GM12801 (cell line): ENCODE results near the gene PDZRN3.

Source experiments
- TF ChIP-seq, protein P1 (sequence below): IDR thresholded peaks from one replicate; pipeline ENCODE4 v1.5.1; 2011; ENCODE audit warnings: control low read depth; ENCODE audit not compliant: insufficient read length; ENCODE audit errors: extremely low read depth

The PDZRN3 gene

DNA sequence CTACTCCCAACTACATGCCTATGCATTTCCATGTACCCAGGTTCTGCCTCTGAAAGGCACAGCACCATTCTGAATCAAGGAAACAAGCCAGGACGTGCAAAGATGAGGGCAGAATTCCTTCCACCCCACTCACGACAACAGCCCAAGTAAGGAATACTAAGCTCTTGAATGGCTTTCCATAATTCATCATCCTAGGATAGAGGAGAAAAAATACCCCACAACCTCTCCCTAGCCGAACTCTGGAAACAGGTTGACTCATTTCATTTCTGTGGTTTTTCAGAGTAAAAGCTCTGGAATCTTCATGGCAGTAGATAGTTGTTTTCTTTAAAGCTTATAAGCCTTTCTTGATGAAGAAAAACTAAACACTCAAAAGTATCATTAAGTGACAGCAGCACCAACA, 77.8 kb downstream of the PDZRN3 start:
- TF ChIP-seq, protein P1, sequence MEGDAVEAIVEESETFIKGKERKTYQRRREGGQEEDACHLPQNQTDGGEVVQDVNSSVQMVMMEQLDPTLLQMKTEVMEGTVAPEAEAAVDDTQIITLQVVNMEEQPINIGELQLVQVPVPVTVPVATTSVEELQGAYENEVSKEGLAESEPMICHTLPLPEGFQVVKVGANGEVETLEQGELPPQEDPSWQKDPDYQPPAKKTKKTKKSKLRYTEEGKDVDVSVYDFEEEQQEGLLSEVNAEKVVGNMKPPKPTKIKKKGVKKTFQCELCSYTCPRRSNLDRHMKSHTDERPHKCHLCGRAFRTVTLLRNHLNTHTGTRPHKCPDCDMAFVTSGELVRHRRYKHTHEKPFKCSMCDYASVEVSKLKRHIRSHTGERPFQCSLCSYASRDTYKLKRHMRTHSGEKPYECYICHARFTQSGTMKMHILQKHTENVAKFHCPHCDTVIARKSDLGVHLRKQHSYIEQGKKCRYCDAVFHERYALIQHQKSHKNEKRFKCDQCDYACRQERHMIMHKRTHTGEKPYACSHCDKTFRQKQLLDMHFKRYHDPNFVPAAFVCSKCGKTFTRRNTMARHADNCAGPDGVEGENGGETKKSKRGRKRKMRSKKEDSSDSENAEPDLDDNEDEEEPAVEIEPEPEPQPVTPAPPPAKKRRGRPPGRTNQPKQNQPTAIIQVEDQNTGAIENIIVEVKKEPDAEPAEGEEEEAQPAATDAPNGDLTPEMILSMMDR: no peak

GRCh38 chr3:73543412-73543811, 81.3 kb downstream of the PDZRN3 start:
- TF ChIP-seq, protein P1: no peak

DNA sequence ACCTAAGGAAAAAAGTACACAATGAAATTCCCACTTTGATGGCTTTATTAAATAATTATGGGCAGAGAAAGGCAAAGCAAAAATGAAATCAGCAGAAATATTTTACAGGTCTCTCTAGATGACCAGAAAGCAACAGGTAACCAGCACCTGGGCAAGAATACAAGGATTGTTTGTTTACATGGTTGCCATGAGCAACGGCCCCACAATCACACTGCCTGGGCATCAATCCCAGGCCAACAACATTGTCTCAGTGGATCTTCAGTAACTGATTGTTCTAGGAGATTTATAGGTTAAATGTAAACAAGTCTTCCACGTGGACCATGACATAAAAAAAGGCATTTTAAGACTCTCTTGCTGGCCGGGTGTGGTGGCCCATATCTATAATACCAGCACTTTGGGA, 82.6 kb downstream of the PDZRN3 start:
- TF ChIP-seq, protein P1: no peak

- TF ChIP-seq, protein P1: no peak
Measured at GRCh38 chr3:73540969-73541740, 83.6 kb downstream of the PDZRN3 start.

DNA sequence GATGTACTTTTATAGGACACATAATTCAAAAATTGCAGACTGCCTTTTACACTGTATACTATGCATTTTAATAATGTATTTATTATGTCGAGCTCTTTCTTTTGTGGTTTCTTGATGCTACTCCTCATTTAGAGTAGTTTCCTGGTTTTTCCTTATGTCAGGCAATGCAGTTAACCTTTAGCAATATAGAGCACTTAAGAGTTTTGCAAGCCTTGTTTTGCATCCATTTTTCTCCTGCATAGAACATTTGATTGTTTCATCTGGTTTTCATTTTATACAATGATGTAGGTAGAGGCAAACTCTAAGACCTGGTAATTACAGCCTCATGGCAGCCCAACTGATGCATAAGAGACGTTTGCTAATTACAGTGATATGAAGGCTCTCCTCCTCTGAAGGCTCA, 86.3 kb downstream of the PDZRN3 start:
- TF ChIP-seq, protein P1: no peak

DNA sequence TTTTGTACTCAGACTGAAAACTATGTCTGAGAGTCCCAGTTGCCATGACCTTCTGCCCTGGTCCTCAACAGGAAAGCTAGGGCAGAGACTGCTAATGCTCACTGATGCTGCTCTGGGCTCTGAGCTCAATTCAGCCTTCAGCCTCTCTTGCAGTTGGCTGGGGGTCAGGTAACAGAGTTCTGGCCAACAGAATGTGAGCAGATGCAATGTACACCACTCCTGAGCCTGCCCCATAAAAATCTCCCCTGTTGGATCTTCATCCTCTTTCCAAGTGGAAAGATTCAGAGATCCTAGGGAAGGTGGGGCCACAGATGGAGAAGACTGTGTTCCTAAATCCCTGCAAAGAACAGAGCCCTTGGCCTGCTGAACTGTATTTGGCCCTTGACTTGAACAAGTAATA, 87.8 kb downstream of the PDZRN3 start:
- TF ChIP-seq, protein P1: no peak

GRCh38 chr3:73536336-73536895, 88.3 kb downstream of the PDZRN3 start:
- TF ChIP-seq, protein P1: no peak
